Measurements from ENCODE around the gene MYO1D.

DNA sequence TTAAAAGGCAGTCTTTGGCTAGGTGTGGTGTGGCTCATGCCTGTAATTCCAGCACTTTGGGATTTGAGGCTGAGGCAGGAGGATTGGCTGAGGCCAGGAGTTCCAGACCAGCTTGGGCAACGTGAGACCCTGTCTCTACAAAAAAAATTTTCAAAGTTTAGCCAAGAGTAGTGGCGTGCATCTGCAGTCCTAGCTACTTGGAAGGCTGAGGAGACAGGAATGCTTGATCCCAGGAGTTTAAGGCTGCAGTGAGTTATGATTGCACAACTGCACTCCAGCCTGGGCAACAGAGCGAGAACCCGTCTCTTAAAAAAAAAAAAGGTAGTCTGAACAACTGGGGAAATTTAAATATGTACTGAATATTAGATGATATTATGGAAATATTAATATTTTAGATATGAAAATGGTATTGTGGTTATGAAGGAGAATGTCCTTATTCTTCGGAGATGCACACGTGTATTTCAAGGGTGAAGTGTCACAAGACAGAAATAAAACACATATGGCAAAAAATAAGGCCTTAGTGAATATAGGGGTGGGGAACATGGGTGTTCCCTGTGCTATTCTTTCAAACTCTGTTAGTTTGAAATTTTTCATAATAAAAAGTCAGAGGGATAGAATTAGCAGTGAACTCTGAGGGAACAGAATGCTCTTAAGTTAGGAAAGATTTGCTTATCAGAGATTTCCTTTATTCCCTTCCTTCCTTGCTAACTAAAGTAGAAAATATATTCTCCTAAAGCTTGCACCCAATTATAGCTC, 245.4 kb downstream of the MYO1D start:
- TF ChIP-seq, protein P1, sequence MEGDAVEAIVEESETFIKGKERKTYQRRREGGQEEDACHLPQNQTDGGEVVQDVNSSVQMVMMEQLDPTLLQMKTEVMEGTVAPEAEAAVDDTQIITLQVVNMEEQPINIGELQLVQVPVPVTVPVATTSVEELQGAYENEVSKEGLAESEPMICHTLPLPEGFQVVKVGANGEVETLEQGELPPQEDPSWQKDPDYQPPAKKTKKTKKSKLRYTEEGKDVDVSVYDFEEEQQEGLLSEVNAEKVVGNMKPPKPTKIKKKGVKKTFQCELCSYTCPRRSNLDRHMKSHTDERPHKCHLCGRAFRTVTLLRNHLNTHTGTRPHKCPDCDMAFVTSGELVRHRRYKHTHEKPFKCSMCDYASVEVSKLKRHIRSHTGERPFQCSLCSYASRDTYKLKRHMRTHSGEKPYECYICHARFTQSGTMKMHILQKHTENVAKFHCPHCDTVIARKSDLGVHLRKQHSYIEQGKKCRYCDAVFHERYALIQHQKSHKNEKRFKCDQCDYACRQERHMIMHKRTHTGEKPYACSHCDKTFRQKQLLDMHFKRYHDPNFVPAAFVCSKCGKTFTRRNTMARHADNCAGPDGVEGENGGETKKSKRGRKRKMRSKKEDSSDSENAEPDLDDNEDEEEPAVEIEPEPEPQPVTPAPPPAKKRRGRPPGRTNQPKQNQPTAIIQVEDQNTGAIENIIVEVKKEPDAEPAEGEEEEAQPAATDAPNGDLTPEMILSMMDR (IDR thresholded peaks at IDR 0.05) = no peak
- no peak for TF ChIP-seq POLR2A (IDR thresholded peaks at IDR 0.05)
- TF ChIP-seq EP300 (IDR thresholded peaks at IDR 0.05) = no peak
- no peak for TF ChIP-seq POLR2AphosphoS5 (IDR thresholded peaks at IDR 0.05)
